ENCODE results near the gene BPIFA3. TPM values are rescaled to one million over a fixed set of nuclear protein-coding genes. Genes with fewer than 3 reads are reported as not detected.

The BPIFA3 gene
- total and polyA plus RNA-seq, 2 of the 8 experiments (the other 6 are each of a cell fraction or from before 2014, with no cell fraction given): not detected

DNA sequence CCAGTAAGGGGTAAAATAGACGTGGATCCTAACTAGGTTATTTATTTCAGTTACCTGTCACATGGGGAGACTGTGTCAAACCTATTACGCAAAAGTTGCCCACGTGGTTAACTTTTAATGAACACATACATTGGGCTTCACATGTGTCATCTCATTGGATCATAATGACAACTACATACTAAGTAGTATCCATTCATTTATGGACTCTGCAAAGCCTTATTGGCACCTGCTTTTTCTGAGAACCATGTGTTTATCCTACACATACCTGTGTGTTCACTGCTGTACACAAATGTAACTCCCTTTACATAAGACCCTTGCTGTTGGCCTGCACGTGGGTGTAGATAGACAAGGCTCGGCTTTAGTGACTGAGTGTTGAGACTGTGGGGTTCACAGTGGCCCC lies 23.8 kb downstream of the BPIFA3 start:
- no peaks in the 10 kb centered on the region for H3K9me3 ChIP-seq (ENCODE audit: insufficient read depth in 2 of 2, low read depth in 1 of 2, low read length in 1 of 2)
- no peak overlapping the region for H2BK12ac ChIP-seq (ENCODE audit: low read depth, low read length)
- no peak overlapping the region for H3K4me3 ChIP-seq (ENCODE audit: extremely low read depth in 1 of 4, insufficient read depth in 2 of 4, low read depth in 3 of 4, low read length in 4 of 4)
- no peaks in the 10 kb centered on the region for H4K20me1 ChIP-seq (replicated peaks in 1 of 2; ENCODE audit: control insufficient read depth in 1 of 2, insufficient read depth in 2 of 2, low read length in 2 of 2)
- H2BK15ac ChIP-seq (ENCODE audit: low read length): no peak overlapping the region
- CTCF ChIA-PET (ENCODE audit: partially characterized antibody): interaction anchor here (1.1 kb wide), 1 partner anchor 24 kb away, joined by 3 read pairs; no protein-coding TSS in a partner anchor
- no peak overlapping the region for H3K23ac ChIP-seq (ENCODE audit: insufficient read length)
- TF ChIP-seq CREB1 (IDR thresholded peaks at IDR 0.05) (no peak), SIN3A (conservative IDR thresholded peaks at IDR 0.05 in 1 of 2, IDR thresholded peaks at IDR 0.05 in 1 of 2; ENCODE audit: low read depth in 1 of 2, low read length in 2 of 2) (no peak), GABPA (IDR thresholded peaks at IDR 0.05; ENCODE audit: borderline replicate concordance, insufficient read depth, low read length) (no peak), SUZ12 (IDR thresholded peaks at IDR 0.05; ENCODE audit: low read length) (no peak), RAD21 (IDR thresholded peaks at IDR 0.05 in 1 of 2, conservative IDR thresholded peaks at IDR 0.05 in 1 of 2; ENCODE audit: low read depth in 2 of 2, low read length in 2 of 2) (no peak), SP1 (IDR thresholded peaks at IDR 0.05; ENCODE audit: low read depth, low read length) (no peak), CHD2 (IDR thresholded peaks at IDR 0.05; ENCODE audit: low read length) (no peak), EP300 (IDR thresholded peaks at IDR 0.05; ENCODE audit: borderline replicate concordance in 1 of 2, low read depth in 2 of 2, low read length in 2 of 2) (no peak), BRCA1 (IDR thresholded peaks at IDR 0.05; ENCODE audit: low read depth, low read length) (no peak), TAF7 (optimal IDR thresholded peaks at IDR 0.05; ENCODE audit: borderline replicate concordance, low read depth, low read length) (no peak), POLR2A (IDR thresholded peaks at IDR 0.05; ENCODE audit: control extremely low read depth in 1 of 2, low read depth in 2 of 2, low read length in 2 of 2) (no peak), CBX5 (IDR thresholded peaks at IDR 0.05; ENCODE audit: low read depth, low read length) (no peak), MAFK (IDR thresholded peaks at IDR 0.05; ENCODE audit: low read depth, low read length) (no peak)
- TF ChIP-seq, protein P1, sequence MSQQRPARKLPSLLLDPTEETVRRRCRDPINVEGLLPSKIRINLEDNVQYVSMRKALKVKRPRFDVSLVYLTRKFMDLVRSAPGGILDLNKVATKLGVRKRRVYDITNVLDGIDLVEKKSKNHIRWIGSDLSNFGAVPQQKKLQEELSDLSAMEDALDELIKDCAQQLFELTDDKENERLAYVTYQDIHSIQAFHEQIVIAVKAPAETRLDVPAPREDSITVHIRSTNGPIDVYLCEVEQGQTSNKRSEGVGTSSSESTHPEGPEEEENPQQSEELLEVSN (IDR thresholded peaks at IDR 0.05): no peak
- no peak overlapping the region for H3K27ac ChIP-seq (ENCODE audit: low read depth, low read length)
- H3K27me3 ChIP-seq (replicated peaks in 1 of 4; ENCODE audit: control insufficient read depth in 3 of 4, extremely low read depth in 1 of 4, insufficient read depth in 3 of 4, low read length in 3 of 4): no peaks in the 10 kb centered on the region
- POLR2A ChIA-PET (ENCODE audit: partially characterized antibody): no interaction called here
- H2AK5ac ChIP-seq (ENCODE audit: low read depth, low read length): no peak overlapping the region
- WGBS, 2 experiments (ENCODE audit: extremely low coverage in 1 of 2, insufficient coverage in 1 of 2, insufficient read length in 1 of 2, insufficient replicate concordance in 2 of 2, low coverage in 1 of 2, low lambda C conversion rate in 2 of 2, missing lambda C conversion rate in 1 of 2): 83% methylated on average over 5 of the region's 5 CpGs; no CpG with 5 or more reads in 1 of the 2 experiments
- no peak overlapping the region for H3K4me2 ChIP-seq (ENCODE audit: insufficient read depth in 1 of 2, low read depth in 2 of 2, low read length in 2 of 2)
- H3K56ac ChIP-seq (replicated peaks; ENCODE audit: insufficient read length, low read depth, low read length): no peak overlapping the region
- no peak overlapping the region for H3K9ac ChIP-seq (replicated peaks in 1 of 4; ENCODE audit: extremely low read depth in 1 of 4, low read depth in 3 of 4, low read length in 3 of 4)
- FAIRE-seq (no peak), DNase-seq (ENCODE audit: low read depth in 1 of 2, low spot score in 2 of 2) (no peak)
- H2AFZ ChIP-seq (ENCODE audit: low read length): no peak overlapping the region
- no peak overlapping the region for H3K18ac ChIP-seq (ENCODE audit: extremely low read depth, low read length)
- H3K4ac ChIP-seq (replicated peaks; ENCODE audit: insufficient read length, low read depth, low read length): no peak overlapping the region
- no peak overlapping the region for H2BK20ac ChIP-seq (ENCODE audit: low read length)
- no peak overlapping the region for H2BK120ac ChIP-seq (replicated peaks; ENCODE audit: low read depth, low read length)
- no peak overlapping the region for H4K5ac ChIP-seq (ENCODE audit: insufficient read length, low read depth, low read length)
- no peaks in the 10 kb centered on the region for H3K36me3 ChIP-seq (ENCODE audit: control insufficient read depth in 2 of 4, insufficient read depth in 4 of 4, low read length in 3 of 4)
- no peaks in the 10 kb centered on the region for H3K79me1 ChIP-seq (ENCODE audit: low read depth, low read length)
- H3K4me1 ChIP-seq (replicated peaks in 1 of 4; ENCODE audit: control insufficient read depth in 3 of 4, insufficient read depth in 4 of 4, low read length in 3 of 4): no peaks in the 10 kb centered on the region
- H4K91ac ChIP-seq (replicated peaks; ENCODE audit: insufficient read length, low read length): no peak overlapping the region
- H2BK5ac ChIP-seq (ENCODE audit: low read depth, low read length): no peak overlapping the region
- H3K14ac ChIP-seq (ENCODE audit: insufficient read length): no peak overlapping the region
- no peaks in the 10 kb centered on the region for H3K79me2 ChIP-seq (ENCODE audit: control insufficient read depth in 1 of 2, insufficient read depth in 2 of 2, low read length in 2 of 2)
- peaks cover 3% of the 10 kb centered on the region; the same call in 1 of the 2 replicates for H3K23me2 ChIP-seq (ENCODE audit: low read depth, low read length)
- H4K8ac ChIP-seq (ENCODE audit: extremely low read depth, insufficient read depth, low read length): no peak overlapping the region

All from H1 (cell line).